Measurements from ENCODE around the gene TEC.

DNA sequence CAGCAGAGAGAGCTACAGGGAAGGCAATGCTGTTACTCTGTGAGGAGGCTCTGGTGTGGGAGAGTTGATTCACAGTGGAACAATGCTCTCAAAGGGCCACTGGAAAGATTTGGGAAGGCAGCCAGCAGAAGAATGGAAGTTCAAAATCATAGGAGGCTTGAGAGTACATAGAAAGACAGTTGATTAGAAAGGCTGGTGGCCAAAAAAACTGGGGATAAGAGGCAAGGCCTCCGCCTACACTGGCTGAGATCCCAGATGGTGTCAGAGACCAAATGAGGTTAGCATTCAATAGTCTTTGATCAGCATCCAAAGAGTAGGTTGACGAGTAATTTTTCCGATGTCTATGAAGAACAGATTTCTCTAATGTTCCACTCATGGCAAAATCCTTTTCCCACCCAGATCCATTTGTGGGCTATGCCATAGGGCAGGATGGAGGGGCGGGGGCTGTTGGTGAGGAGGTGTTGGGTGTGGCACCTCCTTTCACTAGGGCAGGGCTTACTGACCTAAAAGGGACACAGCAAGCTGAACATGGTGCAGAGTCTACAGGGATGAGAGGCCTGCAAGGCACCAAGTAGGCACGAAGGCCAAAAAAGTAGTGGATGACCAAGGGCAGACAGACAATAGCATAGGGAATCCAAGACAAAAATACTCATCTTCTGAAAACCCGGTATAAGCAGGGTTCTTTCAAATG is 15.1 kb downstream of the TEC start:
- TF ChIP-seq GATA2 (IDR thresholded peaks at IDR 0.05; ENCODE audit: low read depth, low read length) (no peak), GATA3 (IDR thresholded peaks at IDR 0.05; ENCODE audit: low read depth, low read length) (no peak)

Data from SH-SY5Y (cell line).